ENCODE results near the gene FCN2.

GRCh38 chr9:134834957-134835419 is 45.6 kb upstream of the FCN2 start:
- no peak for TF ChIP-seq POLR2A (IDR thresholded peaks at IDR 0.05)
- TF ChIP-seq, protein P1, sequence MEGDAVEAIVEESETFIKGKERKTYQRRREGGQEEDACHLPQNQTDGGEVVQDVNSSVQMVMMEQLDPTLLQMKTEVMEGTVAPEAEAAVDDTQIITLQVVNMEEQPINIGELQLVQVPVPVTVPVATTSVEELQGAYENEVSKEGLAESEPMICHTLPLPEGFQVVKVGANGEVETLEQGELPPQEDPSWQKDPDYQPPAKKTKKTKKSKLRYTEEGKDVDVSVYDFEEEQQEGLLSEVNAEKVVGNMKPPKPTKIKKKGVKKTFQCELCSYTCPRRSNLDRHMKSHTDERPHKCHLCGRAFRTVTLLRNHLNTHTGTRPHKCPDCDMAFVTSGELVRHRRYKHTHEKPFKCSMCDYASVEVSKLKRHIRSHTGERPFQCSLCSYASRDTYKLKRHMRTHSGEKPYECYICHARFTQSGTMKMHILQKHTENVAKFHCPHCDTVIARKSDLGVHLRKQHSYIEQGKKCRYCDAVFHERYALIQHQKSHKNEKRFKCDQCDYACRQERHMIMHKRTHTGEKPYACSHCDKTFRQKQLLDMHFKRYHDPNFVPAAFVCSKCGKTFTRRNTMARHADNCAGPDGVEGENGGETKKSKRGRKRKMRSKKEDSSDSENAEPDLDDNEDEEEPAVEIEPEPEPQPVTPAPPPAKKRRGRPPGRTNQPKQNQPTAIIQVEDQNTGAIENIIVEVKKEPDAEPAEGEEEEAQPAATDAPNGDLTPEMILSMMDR (IDR thresholded peaks at IDR 0.05): no peak

Measured in body of pancreas (tissue), 4 donors.